ENCODE data around the gene CD47.

The CD47 gene

DNA sequence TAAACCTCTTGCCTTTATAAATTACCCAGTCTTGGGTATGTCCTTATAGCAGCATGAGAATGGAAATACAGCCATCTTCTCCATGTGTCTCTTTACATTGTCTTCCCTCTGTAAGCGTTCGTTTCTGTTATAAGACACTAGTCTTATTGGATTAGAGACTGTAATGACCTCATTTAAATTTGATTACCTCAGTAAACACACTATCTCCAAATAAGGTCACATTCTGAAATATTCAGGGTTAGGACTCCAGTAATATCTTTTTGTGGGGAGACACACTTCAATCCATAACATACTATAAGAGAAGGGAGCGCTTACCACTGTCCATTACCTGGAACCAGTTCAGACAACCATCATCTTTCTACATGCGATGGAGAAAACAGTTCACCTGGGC is 34.3 kb upstream of the CD47 start:
- no peak overlapping the region for H3K27ac ChIP-seq
- no peak for TF ChIP-seq ZFX (IDR thresholded peaks at IDR 0.05; ENCODE audit: borderline replicate concordance)
- TF ChIP-seq, protein P1, sequence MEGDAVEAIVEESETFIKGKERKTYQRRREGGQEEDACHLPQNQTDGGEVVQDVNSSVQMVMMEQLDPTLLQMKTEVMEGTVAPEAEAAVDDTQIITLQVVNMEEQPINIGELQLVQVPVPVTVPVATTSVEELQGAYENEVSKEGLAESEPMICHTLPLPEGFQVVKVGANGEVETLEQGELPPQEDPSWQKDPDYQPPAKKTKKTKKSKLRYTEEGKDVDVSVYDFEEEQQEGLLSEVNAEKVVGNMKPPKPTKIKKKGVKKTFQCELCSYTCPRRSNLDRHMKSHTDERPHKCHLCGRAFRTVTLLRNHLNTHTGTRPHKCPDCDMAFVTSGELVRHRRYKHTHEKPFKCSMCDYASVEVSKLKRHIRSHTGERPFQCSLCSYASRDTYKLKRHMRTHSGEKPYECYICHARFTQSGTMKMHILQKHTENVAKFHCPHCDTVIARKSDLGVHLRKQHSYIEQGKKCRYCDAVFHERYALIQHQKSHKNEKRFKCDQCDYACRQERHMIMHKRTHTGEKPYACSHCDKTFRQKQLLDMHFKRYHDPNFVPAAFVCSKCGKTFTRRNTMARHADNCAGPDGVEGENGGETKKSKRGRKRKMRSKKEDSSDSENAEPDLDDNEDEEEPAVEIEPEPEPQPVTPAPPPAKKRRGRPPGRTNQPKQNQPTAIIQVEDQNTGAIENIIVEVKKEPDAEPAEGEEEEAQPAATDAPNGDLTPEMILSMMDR (IDR thresholded peaks at IDR 0.05): no peak

DNA sequence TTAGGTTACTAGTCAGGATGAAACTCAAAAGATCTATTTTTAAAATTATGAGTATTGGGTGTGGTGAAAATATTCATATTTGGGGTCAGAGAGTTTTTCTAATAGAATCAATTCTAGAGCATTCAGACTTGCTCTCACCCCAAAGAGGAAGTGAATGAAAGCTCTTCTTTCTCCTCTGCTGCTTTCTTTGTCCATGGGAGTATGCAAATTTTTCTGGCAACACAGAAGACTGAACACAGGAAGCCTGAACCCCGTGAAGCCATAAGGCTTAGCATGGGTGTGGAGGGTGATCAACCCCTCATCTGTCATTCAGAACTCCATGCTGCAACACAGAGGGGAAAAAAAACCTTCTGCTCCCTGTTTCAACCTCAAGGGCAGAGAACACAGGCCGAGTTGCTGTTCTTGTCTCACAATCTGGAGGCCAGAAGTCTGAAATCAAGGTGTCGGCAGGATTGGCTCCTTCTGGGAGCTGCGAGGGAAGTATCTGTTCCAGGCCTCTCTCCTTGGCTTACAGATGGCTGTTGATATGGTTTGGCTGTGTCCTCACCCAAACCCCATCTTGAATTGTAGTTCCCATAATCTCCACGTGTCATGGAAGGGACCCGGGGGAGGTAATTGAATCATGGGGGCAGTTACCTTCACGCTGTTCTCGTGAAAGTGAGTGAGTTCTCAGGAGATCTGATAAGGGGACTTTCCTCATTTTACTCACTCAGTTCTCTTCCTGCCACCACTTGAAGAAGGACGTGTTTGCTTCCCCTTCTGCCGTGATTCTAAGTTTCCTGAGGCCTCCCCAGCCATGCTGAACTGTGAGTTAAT is 33.7 kb upstream of the CD47 start:
- no peak for TF ChIP-seq ZFX (IDR thresholded peaks at IDR 0.05; ENCODE audit: borderline replicate concordance)
- TF ChIP-seq, protein P1 (IDR thresholded peaks at IDR 0.05): no peak
- H3K27ac ChIP-seq: no peak overlapping the region

DNA sequence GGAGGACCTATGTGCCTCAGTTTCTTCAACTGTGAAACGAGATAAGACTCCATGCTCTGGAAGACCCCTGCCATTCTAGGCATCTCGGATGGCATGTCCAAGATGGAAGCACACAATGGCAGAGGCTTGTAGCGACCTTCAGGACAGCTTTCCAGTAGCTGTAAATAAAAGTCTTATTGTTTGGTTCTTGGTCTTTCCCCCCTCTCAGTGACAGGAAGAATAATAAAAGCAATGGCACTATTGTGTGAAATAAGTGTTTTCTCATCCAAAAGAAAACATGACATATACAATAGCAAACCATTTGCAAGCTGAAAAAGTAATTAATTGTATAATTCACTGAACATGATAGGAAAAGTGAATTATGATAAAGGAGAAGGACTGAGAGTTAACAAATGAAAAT is 32.5 kb upstream of the CD47 start:
- H3K27ac ChIP-seq: no peak overlapping the region

DNA sequence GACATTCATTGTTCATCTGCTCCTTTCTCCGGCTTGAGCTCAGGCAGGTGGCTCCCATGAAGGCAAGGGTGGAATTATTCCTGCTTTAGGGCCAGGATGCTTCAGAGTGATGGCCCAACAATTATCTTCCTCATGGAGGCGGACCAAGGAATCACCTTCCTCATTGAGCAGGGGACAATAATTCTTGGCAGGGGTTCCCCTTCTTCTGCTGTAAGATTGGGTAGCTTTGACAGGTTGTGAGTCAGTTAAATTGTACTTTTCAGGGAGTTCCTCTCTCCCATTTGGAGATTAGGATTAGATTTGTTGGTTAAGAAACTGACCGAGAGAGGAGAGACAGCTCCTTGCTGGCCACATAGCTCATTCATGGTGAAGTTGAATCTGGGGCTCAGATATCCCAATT is 31.4 kb upstream of the CD47 start:
- no peak overlapping the region for H3K27ac ChIP-seq
- TF ChIP-seq, protein P1 (IDR thresholded peaks at IDR 0.05): no peak
- TF ChIP-seq ZFX (IDR thresholded peaks at IDR 0.05; ENCODE audit: borderline replicate concordance): no peak

More for the DNA sequence above, 32.5 kb upstream of the CD47 start:
- TF ChIP-seq ZFX (IDR thresholded peaks at IDR 0.05; ENCODE audit: borderline replicate concordance): no peak
- TF ChIP-seq, protein P1 (IDR thresholded peaks at IDR 0.05): no peak

DNA sequence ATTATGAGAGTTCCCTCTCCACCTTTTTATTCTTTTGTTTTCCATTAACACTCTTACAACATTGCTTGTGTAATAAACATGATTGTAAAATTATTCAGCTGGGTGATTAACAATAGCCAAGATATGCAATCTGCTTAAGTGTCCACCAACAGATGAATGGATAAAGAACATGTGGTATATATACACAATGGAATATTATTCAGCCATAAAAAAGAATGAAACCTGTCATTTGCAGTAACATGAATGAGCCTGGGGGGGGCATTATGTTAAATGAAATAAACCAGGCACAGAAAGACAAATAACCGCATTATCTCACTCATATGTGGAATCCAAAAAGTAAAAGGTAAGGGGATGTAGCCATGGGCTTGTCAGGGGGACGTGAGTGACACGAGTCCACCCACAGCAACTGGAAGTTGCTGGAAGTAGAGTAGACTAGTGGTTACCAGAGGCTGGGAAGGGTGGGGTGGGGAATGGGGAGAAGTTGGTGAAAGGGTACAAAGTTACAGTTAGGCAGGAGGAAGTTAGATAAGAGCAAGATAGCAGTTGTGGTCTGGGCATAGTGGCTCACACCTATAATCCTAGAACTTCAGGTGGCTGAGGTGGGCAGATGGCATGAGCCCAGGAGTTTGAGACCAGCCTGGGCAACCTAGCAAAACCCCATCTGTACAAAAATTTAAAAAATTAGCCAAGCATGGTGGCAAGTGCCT is 28.7 kb upstream of the CD47 start:
- TF ChIP-seq, protein P1 (IDR thresholded peaks at IDR 0.05): no peak
- TF ChIP-seq ZFX (IDR thresholded peaks at IDR 0.05; ENCODE audit: borderline replicate concordance): no peak
- H3K27ac ChIP-seq: no peak overlapping the region

DNA sequence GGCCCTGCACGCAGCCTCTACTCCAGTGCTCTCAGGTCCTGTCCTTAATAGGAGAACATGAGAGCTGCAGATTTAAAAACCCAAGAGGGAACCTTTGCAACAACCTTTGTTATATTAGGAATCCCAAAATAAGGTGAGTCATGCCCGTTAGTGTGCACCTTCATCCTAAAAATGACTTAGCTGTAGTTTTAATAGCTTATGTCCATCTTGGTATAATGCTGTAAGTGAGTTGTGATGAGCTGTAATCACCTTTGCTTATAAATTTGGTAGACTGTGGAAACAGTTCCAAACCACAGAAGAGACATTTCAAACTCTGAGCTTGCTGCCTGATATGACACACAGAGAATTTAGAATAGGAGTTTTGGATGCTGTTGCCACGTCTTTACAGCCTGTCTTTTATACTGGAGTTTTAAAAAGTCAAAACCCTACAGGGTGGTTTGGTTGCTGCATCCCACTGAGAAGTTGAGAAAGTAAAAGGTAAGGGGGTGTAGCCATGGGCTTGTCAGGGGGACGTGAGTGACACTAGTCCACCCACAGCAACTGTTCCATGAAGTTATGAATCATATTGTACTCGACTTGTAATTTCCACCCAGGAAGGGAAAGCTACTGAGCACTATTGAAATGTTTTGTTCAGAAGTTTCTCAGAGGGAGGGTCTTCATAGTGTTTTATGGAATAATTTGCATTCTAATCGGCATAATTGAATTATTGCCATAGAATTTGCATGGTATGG is 27.4 kb upstream of the CD47 start:
- no peak for TF ChIP-seq ZFX (IDR thresholded peaks at IDR 0.05; ENCODE audit: borderline replicate concordance)
- TF ChIP-seq, protein P1 (IDR thresholded peaks at IDR 0.05): no peak
- H3K27ac ChIP-seq: no peak overlapping the region

Measured in 22Rv1 (cell line).